ENCODE results near the gene TRIM3.

TRIM3 gene

GRCh38 chr11:6488821-6489220 is 15.1 kb upstream of the TRIM3 start:
- peaks cover 5% of the 10 kb centered on the region for H3K4me1 Mint-ChIP-seq
- H3K27me3 Mint-ChIP-seq, result no peaks in the 10 kb centered on the region
- ATAC-seq (replicated peaks; ENCODE audit: extremely low read depth, poor library complexity, severe bottlenecking) (no peak), DNase-seq (ENCODE audit: low spot score in 2 of 2) (no peak)
- no peaks in the 10 kb centered on the region for H3K9me3 Mint-ChIP-seq
- H3K4me3 Mint-ChIP-seq, result no peak overlapping the region
- H3K36me3 Mint-ChIP-seq (ENCODE audit: insufficient read depth), result peaks cover 17% of the 10 kb centered on the region
- H3K27ac Mint-ChIP-seq (ENCODE audit: low read depth), result no peak overlapping the region

GRCh38 chr11:6488342-6488741 is 14.6 kb upstream of the TRIM3 start:
- no peaks in the 10 kb centered on the region for H3K9me3 Mint-ChIP-seq
- H3K27ac Mint-ChIP-seq (ENCODE audit: low read depth), result no peak overlapping the region
- H3K36me3 Mint-ChIP-seq (ENCODE audit: insufficient read depth), result peaks cover 20% of the 10 kb centered on the region
- H3K4me1 Mint-ChIP-seq, result peaks cover 4% of the 10 kb centered on the region
- H3K27me3 Mint-ChIP-seq, result no peaks in the 10 kb centered on the region
- H3K4me3 Mint-ChIP-seq, result no peak overlapping the region
- DNase-seq (ENCODE audit: low spot score in 2 of 2), result no peak
- ATAC-seq (replicated peaks; ENCODE audit: extremely low read depth, poor library complexity, severe bottlenecking), result no peak

- no peak overlapping the region for H3K27ac Mint-ChIP-seq (ENCODE audit: low read depth)
- peaks cover 23% of the 10 kb centered on the region for H3K36me3 Mint-ChIP-seq (ENCODE audit: insufficient read depth)
- ATAC-seq (replicated peaks; ENCODE audit: extremely low read depth, poor library complexity, severe bottlenecking) (no peak), DNase-seq (ENCODE audit: low spot score in 2 of 2) (no peak)
- H3K4me1 Mint-ChIP-seq, result peaks cover 14% of the 10 kb centered on the region
- no peaks in the 10 kb centered on the region for H3K9me3 Mint-ChIP-seq
- no peaks in the 10 kb centered on the region for H3K27me3 Mint-ChIP-seq
- no peak overlapping the region for H3K4me3 Mint-ChIP-seq
These were observed 13.2 kb upstream of the TRIM3 start for GRCh38 chr11:6486938-6487337.

GRCh38 chr11:6486256-6486655 is 12.5 kb upstream of the TRIM3 start:
- Mint-ChIP-seq H3K36me3 (ENCODE audit: insufficient read depth) (peaks cover 23% of the 10 kb centered on the region), H3K4me1 (peaks cover 14% of the 10 kb centered on the region), H3K27ac (ENCODE audit: low read depth) (no peak overlapping the region), H3K4me3 (no peak overlapping the region), H3K9me3 (no peaks in the 10 kb centered on the region), H3K27me3 (no peaks in the 10 kb centered on the region)
- DNase-seq (ENCODE audit: low spot score in 2 of 2) (no peak), ATAC-seq (replicated peaks; ENCODE audit: extremely low read depth, poor library complexity, severe bottlenecking) (no peak)

- H3K27ac Mint-ChIP-seq (ENCODE audit: low read depth), result no peak overlapping the region
- peaks cover 29% of the 10 kb centered on the region for H3K36me3 Mint-ChIP-seq (ENCODE audit: insufficient read depth)
These were observed 11.9 kb upstream of the TRIM3 start for GRCh38 chr11:6485661-6486060.

GRCh38 chr11:6483015-6483414 is 9.3 kb upstream of the TRIM3 start:
- peak overlapping the region; percentile 97 for H3K27ac Mint-ChIP-seq (ENCODE audit: low read depth)
- DNase-seq (ENCODE audit: low spot score in 2 of 2), result no peak
- peaks cover 27% of the 10 kb centered on the region for H3K36me3 Mint-ChIP-seq (ENCODE audit: insufficient read depth)
- H3K27me3 Mint-ChIP-seq, result no peaks in the 10 kb centered on the region
- no peak for ATAC-seq (replicated peaks; ENCODE audit: extremely low read depth, poor library complexity, severe bottlenecking)
- peaks cover 40% of the 10 kb centered on the region for H3K4me1 Mint-ChIP-seq
- no peaks in the 10 kb centered on the region for H3K9me3 Mint-ChIP-seq
- H3K4me3 Mint-ChIP-seq, result peak overlapping the region; percentile 91

More at GRCh38 chr11:6485661-6486060, 11.9 kb upstream of the TRIM3 start:
- Mint-ChIP-seq H3K4me3 (no peak overlapping the region), H3K4me1 (peaks cover 20% of the 10 kb centered on the region), H3K9me3 (no peaks in the 10 kb centered on the region), H3K27me3 (no peaks in the 10 kb centered on the region)
- no peak for DNase-seq (ENCODE audit: low spot score in 2 of 2)
- ATAC-seq (replicated peaks; ENCODE audit: extremely low read depth, poor library complexity, severe bottlenecking), result no peak

GRCh38 chr11:6482441-6482840 is 8.7 kb upstream of the TRIM3 start:
- no peaks in the 10 kb centered on the region for H3K9me3 Mint-ChIP-seq
- H3K27me3 Mint-ChIP-seq, result no peaks in the 10 kb centered on the region
- DNase-seq (ENCODE audit: low spot score in 2 of 2), result no peak
- H3K4me1 Mint-ChIP-seq, result peaks cover 42% of the 10 kb centered on the region
- peaks cover 27% of the 10 kb centered on the region for H3K36me3 Mint-ChIP-seq (ENCODE audit: insufficient read depth)
- H3K27ac Mint-ChIP-seq (ENCODE audit: low read depth), result peak overlapping the region; percentile 97
- ATAC-seq (replicated peaks; ENCODE audit: extremely low read depth, poor library complexity, severe bottlenecking), result no peak
- H3K4me3 Mint-ChIP-seq, result peak overlapping the region; percentile 91

- H3K36me3 Mint-ChIP-seq (ENCODE audit: insufficient read depth), result peaks cover 32% of the 10 kb centered on the region
- H3K27me3 Mint-ChIP-seq, result no peaks in the 10 kb centered on the region
- H3K4me3 Mint-ChIP-seq, result peak overlapping the region; percentile 91
- H3K27ac Mint-ChIP-seq (ENCODE audit: low read depth), result peak overlapping the region; percentile 97
- peaks cover 42% of the 10 kb centered on the region for H3K4me1 Mint-ChIP-seq
- H3K9me3 Mint-ChIP-seq, result no peaks in the 10 kb centered on the region
- ATAC-seq (replicated peaks; ENCODE audit: extremely low read depth, poor library complexity, severe bottlenecking), result peak; percentile 6
- no peak for DNase-seq (ENCODE audit: low spot score in 2 of 2)
These were observed 8.2 kb upstream of the TRIM3 start for GRCh38 chr11:6481924-6482275.

GRCh38 chr11:6481012-6481923 is 7.5 kb upstream of the TRIM3 start, which contains the start of the genes ARFIP2 and TIMM10B:
Gene ARFIP2 (minus strand): TSS chr11:6481331. CDS start chr11:6480421, 910 bp downstream.
Gene TIMM10B (plus strand): TSS chr11:6481501. CDS start chr11:6481517, 16 bp downstream.
- DNase-seq (ENCODE audit: low spot score in 2 of 2) (peak; percentile 92 to 94), ATAC-seq (replicated peaks; ENCODE audit: extremely low read depth, poor library complexity, severe bottlenecking) (peak; percentile 98)
- peaks cover 34% of the 10 kb centered on the region for H3K36me3 Mint-ChIP-seq (ENCODE audit: insufficient read depth)
- H3K4me3 Mint-ChIP-seq, result peak within 1 kb of the TSS; percentile 91
- peak within 1 kb of the TSS; percentile 97 for H3K27ac Mint-ChIP-seq (ENCODE audit: low read depth)
- H3K4me1 Mint-ChIP-seq, result peaks cover 42% of the 10 kb centered on the region
- no peaks in the 10 kb centered on the region for H3K9me3 Mint-ChIP-seq
- no peaks in the 10 kb centered on the region for H3K27me3 Mint-ChIP-seq

- Mint-ChIP-seq H3K27ac (ENCODE audit: low read depth) (peak overlapping the region; percentile 97), H3K4me3 (peak overlapping the region; percentile 91), H3K27me3 (no peaks in the 10 kb centered on the region), H3K4me1 (peaks cover 42% of the 10 kb centered on the region), H3K36me3 (ENCODE audit: insufficient read depth) (peaks cover 39% of the 10 kb centered on the region), H3K9me3 (no peaks in the 10 kb centered on the region)
- no peak for ATAC-seq (replicated peaks; ENCODE audit: extremely low read depth, poor library complexity, severe bottlenecking)
- DNase-seq (ENCODE audit: low spot score in 2 of 2), result no peak
These were observed 6.7 kb upstream of the TRIM3 start for GRCh38 chr11:6480299-6480914.

- Mint-ChIP-seq H3K27me3 (no peaks in the 10 kb centered on the region), H3K4me1 (peaks cover 43% of the 10 kb centered on the region), H3K4me3 (no peak overlapping the region), H3K9me3 (no peaks in the 10 kb centered on the region), H3K27ac (ENCODE audit: low read depth) (no peak overlapping the region), H3K36me3 (ENCODE audit: insufficient read depth) (peaks cover 30% of the 10 kb centered on the region)
- DNase-seq (ENCODE audit: low spot score in 2 of 2) (no peak), ATAC-seq (replicated peaks; ENCODE audit: extremely low read depth, poor library complexity, severe bottlenecking) (no peak)
These were observed 2.8 kb upstream of the TRIM3 start for GRCh38 chr11:6476571-6476970.

- DNase-seq (ENCODE audit: low spot score in 2 of 2), result no peak
- H3K4me3 Mint-ChIP-seq, result no peak overlapping the region
- H3K36me3 Mint-ChIP-seq (ENCODE audit: insufficient read depth), result peaks cover 25% of the 10 kb centered on the region
- no peak overlapping the region for H3K27ac Mint-ChIP-seq (ENCODE audit: low read depth)
- peaks cover 40% of the 10 kb centered on the region for H3K4me1 Mint-ChIP-seq
- ATAC-seq (replicated peaks; ENCODE audit: extremely low read depth, poor library complexity, severe bottlenecking), result no peak
- no peaks in the 10 kb centered on the region for H3K27me3 Mint-ChIP-seq
- H3K9me3 Mint-ChIP-seq, result no peaks in the 10 kb centered on the region
These were observed 2.2 kb upstream of the TRIM3 start for GRCh38 chr11:6475936-6476335.
